Suprapubic skin (tissue), 4 donors: Measurements from ENCODE around the gene TEC. TPM values are rescaled to one million over a fixed set of nuclear protein-coding genes. Genes with fewer than 3 reads are reported as not detected.

Source experiments
- DNase-seq, 2 donors: peaks; one replicate each; pipeline ENCODE4 v3.0.0-alpha.2; 2019; ENCODE audit warnings: low spot score in 2 of 2
- H3K27ac ChIP-seq: fragments of 200-600 bp; sonication (generic); one replicate; pipeline ENCODE4 v1.5.1; 2019
- H3K27me3 ChIP-seq: fragments of 200-600 bp; sonication (generic); one replicate; pipeline ENCODE4 v1.5.1; 2019
- H3K36me3 ChIP-seq: fragments of 200-600 bp; sonication (generic); one replicate; pipeline ENCODE4 v1.5.1; 2019
- H3K4me1 ChIP-seq: fragments of 200-600 bp; sonication (generic); one replicate; pipeline ENCODE4 v1.5.1; 2019
- H3K4me3 ChIP-seq: fragments of 200-600 bp; sonication (generic); one replicate; pipeline ENCODE4 v1.5.1; 2019; ENCODE audit warnings: mild to moderate bottlenecking
- H3K9me3 ChIP-seq: fragments of 200-600 bp; sonication (generic); one replicate; pipeline ENCODE4 v1.5.1; 2019
- CTCF ChIP-seq, 2 donors: fragments of 200-600 bp in 1 of 2; fragments of 450-650 bp in 1 of 2; sonication (generic) in 1 of 2; IDR thresholded peaks; one replicate each; pipeline ENCODE4 v1.5.1; 2016 to 2019; ENCODE audit warnings: antibody characterized with exemption in 2 of 2, mild to moderate bottlenecking in 1 of 2, moderate library complexity in 1 of 2
- EP300 ChIP-seq: sonication (generic); formaldehyde crosslinking; IDR thresholded peaks from one replicate; pipeline ENCODE4 v1.6.1; 2017; ENCODE audit warnings: antibody characterized with exemption
- POLR2A ChIP-seq, 2 donors: fragments of 450-650 bp; IDR thresholded peaks; one replicate each; pipeline ENCODE4 v1.6.1; 2017; ENCODE audit warnings: antibody characterized with exemption in 2 of 2, mild to moderate bottlenecking in 2 of 2, moderate library complexity in 2 of 2
- POLR2AphosphoS5 ChIP-seq, 3 donors: sonication (generic); formaldehyde crosslinking; IDR thresholded peaks; one replicate each; pipeline ENCODE4 v1.6.1; 2017; ENCODE audit warnings: antibody characterized with exemption in 3 of 3
- WGBS: methylation state at CpG from one replicate; pipeline ENCODE4 v1.1.5; 2018; 5-methylcytosine and 5-hydroxymethylcytosine counted together
- total RNA-seq, 4 donors: library from RNA; depleted of rRNA; stranded (reverse); fragments of >200 nt; gene quantifications; one replicate each; pipeline ENCODE4 v1.1.0, GENCODE V29; 2016

TEC gene
- total RNA-seq, 4 donors from 2014 or later = 4.1 to 18.8 (median 7.2) TPM

- Histone ChIP-seq H3K4me3 (no peak overlapping the region), H3K9me3 (no peaks in the 10 kb centered on the region), H3K27ac (no peak overlapping the region), H3K27me3 (no peaks in the 10 kb centered on the region), H3K36me3 (no peaks in the 10 kb centered on the region), H3K4me1 (no peaks in the 10 kb centered on the region)
- DNase-seq = no peak
- 87% methylated on average over 2 of the region's 2 CpGs for WGBS
- no peak for TF ChIP-seq CTCF (IDR thresholded peaks at IDR 0.05)
Measured at GRCh38 chr4:48095441-48095840, 174.2 kb downstream of the TEC start.

GRCh38 chr4:48093991-48094416 lies 175.6 kb downstream of the TEC start:
- no peak overlapping the region for H3K27ac ChIP-seq
- TF ChIP-seq POLR2A (IDR thresholded peaks at IDR 0.05) (no peak), POLR2AphosphoS5 (IDR thresholded peaks at IDR 0.05) (no peak), CTCF (IDR thresholded peaks at IDR 0.05) (no peak), EP300 (no peak)
- H3K4me1 ChIP-seq = no peaks in the 10 kb centered on the region
- WGBS = 39% methylated on average over 3 of the region's 3 CpGs
- H3K36me3 ChIP-seq = no peaks in the 10 kb centered on the region
- no peak for DNase-seq
- no peaks in the 10 kb centered on the region for H3K9me3 ChIP-seq
- H3K4me3 ChIP-seq = no peak overlapping the region
- no peaks in the 10 kb centered on the region for H3K27me3 ChIP-seq

- no peaks in the 10 kb centered on the region for H3K9me3 ChIP-seq
- H3K27me3 ChIP-seq = no peaks in the 10 kb centered on the region
- 62% methylated on average over 5 of the region's 5 CpGs for WGBS
- TF ChIP-seq CTCF (IDR thresholded peaks at IDR 0.05) (no peak), POLR2AphosphoS5 (IDR thresholded peaks at IDR 0.05) (no peak), EP300 (no peak), POLR2A (IDR thresholded peaks at IDR 0.05) (no peak)
- H3K36me3 ChIP-seq = no peaks in the 10 kb centered on the region
- H3K27ac ChIP-seq = no peak overlapping the region
- H3K4me1 ChIP-seq = no peaks in the 10 kb centered on the region
- DNase-seq = no peak
- no peak overlapping the region for H3K4me3 ChIP-seq
Measured at GRCh38 chr4:48090621-48091020, 179.0 kb downstream of the TEC start.

- H3K9me3 ChIP-seq = no peaks in the 10 kb centered on the region
- no peak overlapping the region for H3K4me3 ChIP-seq
- 61% methylated on average over 8 of the region's 8 CpGs for WGBS
- H3K27me3 ChIP-seq = no peaks in the 10 kb centered on the region
- TF ChIP-seq EP300 (no peak), POLR2AphosphoS5 (IDR thresholded peaks at IDR 0.05) (no peak)
- no peak for DNase-seq
- H3K27ac ChIP-seq = no peak overlapping the region
- no peaks in the 10 kb centered on the region for H3K36me3 ChIP-seq
- H3K4me1 ChIP-seq = no peaks in the 10 kb centered on the region
Measured at GRCh38 chr4:48085821-48086589, 183.6 kb downstream of the TEC start.

Other genes with a start within 250 kb of the TEC start
- gene TXK, start 135.6 kb downstream of the TEC start, total RNA-seq = 1 to 10 TPM; 1.6 to 6.8 (median 3.3) TPM
- 100 to 1,000 TPM in 3 of 4 donors, 10 to 100 TPM in 1; 84.7 to 167 (median 147) TPM for gene SLAIN2, start 71.7 kb upstream of the TEC start, total RNA-seq
- under 1 TPM in 2 of 4 donors, not detected in 2; 0.26 to 0.34 TPM for gene SLC10A4, start 213.5 kb upstream of the TEC start, total RNA-seq
- gene ZAR1, start 220.4 kb upstream of the TEC start, total RNA-seq = not detected